Measurements from ENCODE around the gene ASXL1.
"Not testable (repeated sequence)": the region's sequence is repeated elsewhere in the genome, so short reads cannot be mapped to it uniquely, and the experiment has no call there.

Gene ASXL1

DNA sequence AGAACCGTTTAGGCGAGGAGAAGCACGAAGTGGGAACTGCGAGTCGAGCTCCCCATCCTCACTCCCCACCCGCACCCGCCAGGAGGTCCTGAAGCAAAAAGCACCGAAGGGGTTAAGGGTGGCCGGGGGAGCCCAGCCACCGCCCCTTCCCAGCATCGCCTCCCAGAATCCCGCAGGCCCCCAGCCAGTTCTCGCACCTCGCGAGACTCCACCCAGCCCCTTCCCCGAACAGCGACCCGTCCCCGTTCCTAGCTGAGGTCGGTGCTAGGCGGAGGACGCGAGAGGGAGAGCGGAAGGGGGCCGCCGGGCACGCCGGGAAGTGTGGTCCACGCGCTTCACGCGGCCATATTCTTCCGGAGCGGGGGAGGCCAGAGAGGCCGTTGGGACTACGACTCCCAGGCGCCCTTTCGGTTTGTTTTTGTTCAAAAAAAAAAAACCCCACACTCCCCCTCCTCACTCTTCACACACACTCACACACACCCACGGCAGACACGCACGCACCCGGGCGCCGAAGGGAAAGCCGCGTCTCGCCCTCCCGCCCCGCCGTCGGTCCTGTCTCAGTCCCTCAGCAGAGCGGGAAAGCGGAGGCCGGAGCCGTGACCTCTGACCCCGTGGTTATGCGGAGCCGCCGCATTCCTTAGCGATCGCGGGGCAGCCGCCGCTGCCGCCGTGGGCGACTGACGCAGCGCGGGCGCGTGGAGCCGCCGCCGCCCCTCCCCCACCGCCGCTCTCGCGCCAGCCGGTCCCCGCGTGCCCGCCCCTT lies at the start of gene ASXL1:
Gene ASXL1 (plus strand): TSS at position 463 of the 763 bp plus-strand sequence. CDS start 445 bp downstream, outside the sequence.
- DNase-seq = peak; percentile 100

DNA sequence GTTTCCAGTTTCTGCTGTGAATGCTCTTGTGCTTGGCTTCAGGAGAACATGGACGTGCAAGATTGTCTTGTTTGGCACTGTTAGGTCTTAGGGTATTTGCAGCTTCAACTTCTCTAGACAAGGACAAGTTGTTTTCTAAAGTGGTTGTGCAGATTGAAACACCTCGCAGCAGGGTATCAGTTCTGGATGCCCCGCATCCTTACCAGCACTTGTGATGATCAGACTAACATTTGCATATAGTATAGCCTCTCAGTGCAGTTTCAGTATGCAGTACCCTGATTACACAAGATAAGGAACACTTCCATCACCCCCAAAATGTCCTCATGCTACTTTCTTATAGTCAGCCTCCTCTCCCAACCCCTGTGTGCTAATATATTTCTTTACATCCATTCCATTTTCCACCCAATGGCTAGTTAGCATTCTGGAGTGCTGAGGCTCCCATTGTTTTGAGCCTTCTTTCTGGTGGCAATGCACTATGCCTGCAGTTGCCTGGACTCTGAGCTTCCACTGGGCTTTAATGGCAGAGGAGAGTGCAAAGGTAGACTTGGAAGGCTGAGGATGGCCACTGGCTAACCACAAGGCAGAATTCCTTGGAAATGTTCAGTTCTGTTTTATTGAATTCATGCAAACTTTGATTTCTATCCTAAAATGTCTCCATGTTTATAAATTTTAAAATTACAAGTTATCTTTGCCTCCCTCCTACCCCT lies 45.3 kb upstream of the ASXL1 start:
- DNase-seq = no peak

DNA sequence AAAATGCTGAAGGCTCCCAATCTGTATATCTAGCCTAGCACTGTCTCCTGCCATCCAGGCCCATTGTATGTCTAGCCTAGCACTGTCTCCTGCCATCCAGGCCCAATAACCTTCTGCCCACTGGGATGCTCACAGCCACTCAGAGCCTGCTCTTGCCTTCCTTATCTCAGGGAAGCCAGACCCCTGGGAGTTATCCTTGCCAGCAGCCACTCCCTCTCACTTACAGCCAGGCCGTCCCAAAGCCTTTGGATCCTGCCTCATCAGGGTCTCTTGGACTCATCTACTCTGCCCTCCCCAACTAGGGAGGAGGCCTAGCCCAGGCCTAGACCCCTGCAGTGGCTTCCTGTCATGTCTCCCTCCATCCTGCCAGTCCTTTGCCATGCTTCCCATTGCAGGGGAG lies 43.4 kb upstream of the ASXL1 start:
- no peak for DNase-seq

DNA sequence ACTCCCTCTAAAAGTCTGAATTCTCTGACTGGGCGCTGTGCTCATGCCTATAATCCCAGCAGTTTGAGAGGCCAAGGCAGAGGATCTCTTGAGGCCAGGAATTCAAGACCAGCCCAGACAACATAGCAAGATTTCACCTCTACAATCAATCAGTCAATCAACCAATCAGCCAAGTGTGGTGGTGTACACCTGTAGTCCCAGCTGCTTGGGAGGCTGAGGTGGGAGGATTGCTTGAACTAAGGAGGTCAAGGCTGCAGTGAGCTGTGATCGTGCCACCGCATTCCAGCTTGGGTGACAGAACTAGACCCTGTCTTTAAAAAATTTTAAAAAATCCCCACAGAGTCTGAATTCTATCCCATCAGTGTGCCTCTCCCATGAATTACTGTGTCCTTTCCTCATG lies 42.7 kb upstream of the ASXL1 start:
- DNase-seq = no peak

DNA sequence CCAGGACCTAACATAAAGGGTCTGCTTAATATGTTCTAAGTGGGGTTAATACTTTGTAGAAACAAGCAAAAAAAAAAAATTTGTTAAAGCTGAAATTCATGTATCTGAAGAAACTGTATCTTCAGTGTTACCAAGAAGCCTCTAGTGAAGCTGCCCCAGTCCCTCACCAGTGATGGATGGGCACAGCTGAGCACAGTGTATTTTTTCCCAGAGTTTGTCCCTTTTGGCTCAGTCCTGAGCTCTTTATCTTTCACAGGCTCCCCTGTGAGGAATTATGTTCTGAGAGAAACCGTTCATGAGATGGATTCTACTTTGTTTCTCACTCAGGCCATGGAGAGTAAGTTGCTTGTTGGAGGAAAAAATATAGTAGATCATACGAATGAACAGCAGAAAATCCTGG lies 42.2 kb upstream of the ASXL1 start:
- DNase-seq = no peak

DNA sequence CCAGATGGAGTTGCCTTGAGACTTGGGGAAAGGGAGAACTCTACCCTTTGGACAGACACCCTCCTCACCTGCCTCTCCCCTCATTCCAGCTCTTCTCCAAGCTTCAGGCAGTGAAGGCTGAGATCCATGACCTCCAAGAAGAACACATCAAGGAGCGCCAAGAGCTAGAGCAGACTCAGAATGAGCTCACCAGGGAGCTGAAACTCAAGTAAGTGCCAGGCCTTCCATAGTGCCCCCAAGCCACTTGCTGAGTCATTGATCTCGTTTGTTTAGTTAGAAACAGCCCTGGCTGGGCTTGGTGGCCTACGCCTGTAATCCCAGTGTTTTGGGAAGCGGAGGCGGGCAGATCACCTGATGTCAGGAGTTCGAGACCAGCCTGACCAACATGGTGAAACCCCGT lies 41.5 kb upstream of the ASXL1 start:
- no peak for DNase-seq

DNA sequence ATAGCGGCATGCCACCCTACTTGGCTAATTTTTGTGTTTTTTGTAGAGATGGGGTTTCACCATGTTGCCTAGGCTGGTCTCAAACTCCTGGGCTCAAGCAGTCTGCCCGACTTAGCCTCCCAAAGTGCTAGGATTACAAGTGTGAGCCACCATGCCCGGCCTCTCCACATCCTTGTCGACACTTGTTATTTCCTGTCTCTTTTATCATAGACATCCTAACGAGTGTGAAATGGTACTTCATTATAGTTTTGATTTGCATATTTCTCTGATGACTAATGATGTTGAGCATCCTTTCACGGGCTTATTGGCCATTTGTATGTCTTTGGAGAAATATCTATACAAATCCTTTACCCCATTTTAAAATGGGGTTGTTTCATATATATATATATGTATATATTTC lies 39.0 kb upstream of the ASXL1 start:
- DNase-seq = no peak

DNA sequence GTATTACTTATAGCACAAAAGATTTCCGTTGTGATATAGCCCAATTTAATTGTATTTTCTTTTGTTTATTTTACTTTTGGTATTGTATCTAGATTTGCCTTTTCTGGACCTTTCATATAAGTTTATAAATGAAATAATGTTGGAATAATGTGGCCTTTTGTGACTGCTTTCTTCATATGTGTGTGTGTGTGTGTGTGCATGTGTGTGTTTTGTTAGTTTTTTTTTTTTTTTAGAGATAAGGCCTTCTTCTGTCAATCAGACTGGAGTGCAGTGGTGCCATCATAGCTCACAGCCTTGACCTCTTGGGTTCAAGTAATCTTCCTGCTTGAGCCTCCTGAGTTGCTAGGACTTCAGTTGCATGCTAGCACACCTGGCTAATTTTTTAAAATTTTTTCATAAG lies 37.8 kb upstream of the ASXL1 start:
- no peak for DNase-seq

DNA sequence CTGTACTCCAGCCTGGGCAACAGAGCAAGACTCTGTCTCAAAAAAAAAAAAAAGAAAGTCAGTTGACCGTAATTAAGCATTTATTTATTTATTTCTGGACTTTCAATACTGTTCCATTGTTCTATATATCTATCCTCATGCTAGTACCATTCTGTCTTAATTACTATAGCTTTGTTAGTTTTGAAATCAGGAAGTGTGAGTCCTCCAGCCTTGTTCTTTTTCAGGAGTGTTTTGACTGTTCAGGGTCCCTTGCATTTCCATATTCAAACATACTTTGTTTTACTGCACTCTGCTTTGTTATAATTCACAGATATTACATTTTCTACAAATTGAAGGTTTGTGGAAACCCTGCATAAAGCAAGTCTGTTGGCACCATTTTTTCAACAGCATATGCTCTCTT lies 36.7 kb upstream of the ASXL1 start:
- DNase-seq = no peak

DNA sequence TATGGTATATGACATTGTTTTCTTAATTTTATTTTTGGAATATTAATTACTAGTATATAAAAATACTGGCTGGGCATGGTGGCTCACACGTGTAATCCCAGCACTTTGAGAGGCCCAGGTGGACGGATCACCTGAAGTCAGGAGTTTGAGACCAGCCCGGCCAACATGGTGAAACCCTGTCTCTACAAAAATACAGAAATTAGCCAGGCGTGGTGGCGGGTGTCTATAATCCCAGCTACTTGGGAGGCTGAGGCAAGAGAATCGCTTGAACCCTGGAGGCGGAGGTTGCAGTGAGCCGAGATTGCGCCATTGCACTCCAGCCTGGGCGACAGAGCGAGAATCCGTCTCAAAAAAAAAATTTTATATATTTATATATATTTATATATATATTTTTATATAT lies 35.9 kb upstream of the ASXL1 start:
- DNase-seq = not testable (repeated sequence)

DNA sequence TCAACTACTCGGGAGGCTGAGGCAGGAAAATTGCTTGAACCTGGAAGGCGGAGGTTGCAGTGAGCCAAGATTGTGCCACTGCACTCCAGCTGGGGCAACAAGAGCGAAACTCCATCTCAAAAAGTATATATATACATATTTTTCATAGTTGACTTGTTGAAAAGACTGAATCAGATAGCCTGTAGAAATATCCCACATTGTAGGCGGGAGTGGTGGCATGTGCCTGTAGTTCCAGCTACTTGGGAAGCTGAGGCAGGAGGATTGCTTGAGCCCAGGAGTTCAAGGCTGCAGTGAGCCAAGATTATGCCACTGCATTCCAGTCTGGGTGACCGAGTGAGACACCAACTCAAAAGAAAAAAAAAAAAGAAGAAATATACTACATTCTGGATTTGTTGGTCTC lies 34.4 kb upstream of the ASXL1 start:
- DNase-seq = not testable (repeated sequence)

DNA sequence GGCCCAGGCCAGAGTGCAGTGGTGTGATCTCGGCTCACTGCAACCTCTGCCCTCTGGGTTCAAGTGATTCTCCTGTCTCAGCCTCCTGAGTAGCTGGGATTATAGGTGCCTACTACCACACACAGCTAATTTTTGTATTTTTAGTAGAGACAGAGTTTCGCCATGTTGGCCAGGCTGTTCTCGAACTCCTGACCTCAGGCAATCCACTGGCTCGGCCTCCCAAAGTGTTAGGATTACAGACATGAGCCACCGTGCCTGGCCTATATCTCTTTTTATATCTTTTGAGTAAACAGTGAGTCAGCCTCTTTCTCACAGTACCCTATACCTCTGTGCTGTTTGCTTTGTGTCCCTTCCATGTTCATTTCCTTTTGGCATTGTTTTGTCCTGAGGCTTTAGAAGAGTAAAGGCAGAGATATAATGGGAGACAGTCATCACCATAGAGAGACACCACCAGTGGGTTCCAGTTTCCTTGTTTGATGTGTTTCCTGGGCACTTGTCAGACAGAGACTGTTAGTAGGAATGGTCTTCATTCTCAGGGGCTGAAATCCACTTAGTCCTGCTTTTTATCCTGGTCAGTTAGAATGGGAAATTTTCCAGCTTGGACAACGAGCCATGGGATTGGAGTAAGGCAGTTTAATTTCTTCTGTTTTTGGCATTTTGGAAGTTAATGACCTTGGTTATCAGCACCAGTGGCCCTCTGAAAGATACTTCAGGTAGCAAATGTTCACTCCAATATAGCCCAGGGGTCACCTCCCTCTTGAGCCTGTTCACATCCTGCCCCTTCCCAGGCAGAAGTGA lies 32.2 kb upstream of the ASXL1 start:
- DNase-seq = no peak

DNA sequence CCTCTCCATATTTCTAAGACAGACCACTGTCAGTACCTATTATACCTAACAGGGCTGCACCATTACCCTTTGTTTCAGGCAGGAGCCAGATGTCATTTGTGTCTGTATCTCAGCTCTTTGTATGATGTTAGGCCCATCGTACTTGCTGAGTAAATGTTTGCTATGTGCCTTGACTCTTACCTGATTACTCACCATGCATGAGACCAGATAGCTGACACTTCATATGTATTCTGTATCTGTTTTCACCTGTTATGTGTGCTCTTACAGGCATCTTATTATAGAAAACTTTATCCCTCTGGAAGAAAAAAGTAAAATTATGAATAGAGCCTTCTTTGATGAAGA lies 31.7 kb upstream of the ASXL1 start:
- DNase-seq = no peak

DNA sequence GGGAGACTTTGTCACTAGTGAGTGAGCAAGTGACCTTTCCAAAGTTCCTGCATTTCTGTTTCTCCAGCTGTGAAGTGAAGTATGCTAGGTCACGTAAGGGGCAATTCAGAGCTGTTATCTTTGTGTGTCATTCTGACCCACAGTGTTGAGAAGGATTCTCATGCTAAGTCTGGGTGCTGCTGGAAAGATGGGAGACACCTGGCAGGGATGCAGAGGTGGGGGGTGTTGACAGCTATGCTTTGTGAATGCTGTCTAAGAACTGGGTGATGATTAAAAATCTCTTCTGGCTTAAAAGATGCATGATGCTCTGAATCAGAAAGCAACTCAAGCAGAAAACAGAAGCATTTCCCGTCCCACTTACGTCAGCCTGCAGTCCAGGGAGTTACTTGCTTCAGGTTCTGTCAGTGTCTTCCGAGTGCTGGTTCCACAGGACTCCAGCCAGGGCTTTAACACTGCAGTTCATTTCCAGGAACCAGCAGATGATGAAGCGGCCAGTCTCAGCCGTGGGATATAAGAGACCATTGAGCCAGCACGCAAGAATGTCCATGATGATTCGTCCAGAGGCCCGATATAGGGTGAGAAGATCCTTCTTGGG lies 30.9 kb upstream of the ASXL1 start:
- DNase-seq = no peak

DNA sequence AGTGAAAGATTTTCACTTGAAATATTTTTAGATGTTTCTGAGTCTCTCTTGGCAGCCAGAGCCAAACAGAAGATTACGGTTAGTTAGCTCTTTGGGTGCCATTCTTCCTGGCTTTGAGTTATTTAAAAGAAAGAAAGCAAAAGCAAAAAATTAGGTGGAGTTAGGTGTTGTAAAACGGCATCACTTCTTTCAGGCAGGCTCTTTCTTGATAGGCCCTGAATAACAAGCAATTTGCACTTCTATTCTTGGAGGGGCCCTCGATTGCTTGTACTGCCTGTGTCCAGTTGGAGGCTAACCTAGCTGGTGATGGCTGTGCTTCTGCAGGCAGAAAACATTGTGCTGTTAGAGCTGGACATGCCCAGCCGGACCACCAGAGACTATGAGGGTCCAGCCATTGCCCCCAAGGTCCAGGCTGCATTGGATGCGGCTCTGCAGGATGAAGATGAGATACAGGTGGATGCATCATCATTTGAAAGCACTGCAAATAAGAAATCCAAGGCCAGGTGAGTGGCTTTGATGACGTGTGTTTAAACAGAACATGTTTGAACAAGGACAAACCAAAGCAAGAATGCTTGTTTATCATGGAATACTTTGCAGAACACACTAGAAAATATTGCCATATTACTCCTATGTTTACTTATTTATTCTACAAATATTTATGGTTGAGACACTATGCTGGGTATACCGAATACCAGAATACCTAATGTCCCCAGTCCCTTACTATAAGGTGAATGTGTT lies 28.1 kb upstream of the ASXL1 start:
- DNase-seq = no peak

DNA sequence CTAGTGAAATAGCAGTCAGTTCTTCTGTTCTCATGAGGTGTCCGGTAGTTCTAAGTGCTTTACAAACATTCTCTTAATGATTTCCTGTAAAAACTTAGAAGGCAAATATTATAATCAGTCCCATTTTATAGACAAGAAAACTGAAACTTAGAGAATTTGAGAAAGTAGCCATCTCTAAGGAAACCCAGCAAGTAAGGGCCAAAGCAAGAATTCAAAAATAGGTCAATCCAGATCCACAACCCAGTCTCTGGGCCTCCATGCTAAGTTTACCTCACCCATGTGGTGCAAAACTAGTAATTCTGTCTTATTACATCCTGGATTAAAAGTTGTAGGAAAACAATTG lies 27.6 kb upstream of the ASXL1 start:
- no peak for DNase-seq

DNA sequence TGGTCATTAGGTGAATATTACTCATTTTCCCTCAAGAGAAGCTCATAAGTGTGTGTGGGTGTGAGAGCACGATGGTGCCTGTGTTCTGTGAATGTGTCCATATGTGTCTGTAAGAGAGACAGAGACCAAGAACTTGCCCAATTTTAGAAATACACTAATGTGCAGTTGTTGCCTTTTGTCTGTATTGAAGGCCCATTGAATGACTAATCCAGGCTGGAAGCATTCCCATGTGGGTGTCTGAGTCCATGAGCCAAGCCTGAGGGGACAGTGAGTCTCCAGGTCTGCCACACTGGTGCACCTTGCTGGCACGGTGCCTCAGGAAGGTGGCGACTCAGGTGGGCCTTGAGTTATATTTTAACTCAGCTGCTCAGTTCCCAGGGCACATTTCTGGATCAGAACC lies 25.5 kb upstream of the ASXL1 start:
- no peak for DNase-seq

DNA sequence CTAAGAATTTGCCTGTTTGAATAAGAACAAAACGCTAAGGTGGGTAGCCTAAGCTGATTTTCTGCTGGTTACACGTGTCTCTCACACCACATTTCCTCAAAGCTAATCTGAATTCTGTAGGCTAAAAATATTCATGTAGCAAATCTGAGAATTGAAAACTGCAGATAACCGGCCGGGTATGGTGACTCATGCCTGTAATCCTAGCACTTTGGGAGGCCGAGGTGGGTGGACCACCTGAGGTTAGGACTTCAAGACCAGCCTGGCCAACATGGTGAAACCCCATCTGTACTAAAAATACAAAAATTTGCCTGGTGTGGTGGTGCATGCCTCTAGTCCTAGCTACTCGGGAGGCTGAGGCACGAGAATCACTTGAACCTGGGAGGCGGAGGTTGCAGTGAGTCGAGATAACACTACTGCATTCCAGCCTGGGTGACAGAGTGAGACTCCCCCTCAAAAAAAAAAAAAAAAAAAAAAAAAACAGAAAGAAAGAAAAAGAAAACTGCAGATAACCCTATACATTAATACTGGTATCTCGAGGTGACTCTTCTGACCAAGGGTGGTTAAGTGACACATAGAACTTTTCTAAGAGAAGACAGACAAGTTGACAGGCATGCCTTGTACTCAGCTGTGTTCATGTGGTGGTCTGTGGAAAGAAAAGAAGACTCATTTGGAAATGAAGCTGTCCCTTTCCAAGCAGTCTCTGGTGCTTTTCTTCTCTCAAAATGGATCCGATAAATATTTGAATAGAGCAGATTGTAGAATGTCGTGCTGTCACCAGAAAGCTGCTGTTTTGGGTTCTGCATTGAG lies 24.7 kb upstream of the ASXL1 start:
- no peak for DNase-seq

DNA sequence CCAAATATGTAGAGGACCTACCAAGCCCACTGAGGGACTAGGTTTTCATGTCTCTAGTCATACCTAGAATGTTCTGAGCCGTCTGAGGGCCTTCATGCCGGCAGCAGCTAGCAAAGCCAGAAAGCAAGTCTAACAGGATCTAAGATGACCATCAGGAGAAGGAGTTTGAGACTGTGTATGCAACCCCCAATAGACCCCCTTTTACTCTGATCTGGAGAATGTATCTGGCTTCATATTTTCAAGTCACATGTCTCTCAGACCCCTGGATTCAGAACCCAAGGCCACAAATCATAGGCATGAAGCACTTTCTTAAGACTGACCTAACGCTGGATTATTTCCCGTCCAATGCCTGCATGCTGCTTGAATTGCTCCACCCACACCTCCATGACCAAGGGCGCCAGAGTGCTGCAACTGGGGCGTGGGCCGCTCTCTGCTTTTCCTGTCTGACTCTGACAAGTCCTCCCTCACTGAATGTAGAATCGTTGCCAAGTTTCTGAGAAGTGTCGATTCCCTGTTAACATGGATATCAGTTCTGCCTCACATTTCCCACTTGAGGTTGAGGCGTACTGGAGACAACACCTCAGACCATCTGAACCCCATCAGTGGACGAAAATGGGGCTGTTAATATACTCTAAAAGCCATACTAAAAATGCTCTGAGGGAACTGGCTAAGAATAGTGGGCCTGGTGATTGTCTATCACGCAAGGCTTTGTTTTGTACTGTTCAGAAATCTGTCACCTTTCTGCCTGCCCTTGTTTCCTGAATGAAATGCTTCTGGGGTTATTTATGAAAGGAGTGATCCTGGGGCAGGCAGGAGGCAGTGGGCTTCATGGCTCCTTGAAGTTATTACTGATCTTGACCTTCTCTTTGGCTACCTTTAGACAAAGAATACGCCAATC lies 23.9 kb upstream of the ASXL1 start:
- DNase-seq = peak; percentile 47

DNA sequence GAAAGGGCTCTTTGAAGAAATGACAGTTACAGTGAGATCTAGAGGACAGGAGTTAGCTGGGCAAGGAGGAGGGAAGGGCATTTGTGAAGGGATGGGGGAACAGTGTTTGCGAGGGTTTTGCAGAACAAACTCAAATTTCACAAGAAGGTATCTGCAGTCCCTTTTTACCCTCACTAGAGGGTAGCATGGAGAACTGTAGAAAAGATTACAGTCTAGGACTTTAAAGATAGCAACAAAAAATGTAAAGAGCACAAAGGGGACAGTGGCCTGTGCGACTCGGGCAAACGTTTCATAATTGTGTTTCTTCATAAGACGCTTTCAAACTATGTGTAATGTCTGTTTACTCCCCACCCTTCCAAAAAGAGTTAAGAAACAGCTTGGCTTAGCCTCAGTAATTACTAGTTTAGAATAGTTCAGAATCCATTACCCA lies 21.2 kb upstream of the ASXL1 start:
- DNase-seq = no peak
